Activated CD4-positive, alpha-beta T cell treated with anti-CD3 and anti-CD28 coated beads, Interleukin-2, Interleukin-6, amounts not matched to agents 100 ng/mL and 50 ng/mL, durations not matched to agents 16 hours and 8 hours (primary cell): ENCODE measurements around the gene TRMO.

Source experiments
- DNase-seq: peaks from one replicate; pipeline ENCODE4 v3.0.0-alpha.2; 2020

Gene TRMO

DNA sequence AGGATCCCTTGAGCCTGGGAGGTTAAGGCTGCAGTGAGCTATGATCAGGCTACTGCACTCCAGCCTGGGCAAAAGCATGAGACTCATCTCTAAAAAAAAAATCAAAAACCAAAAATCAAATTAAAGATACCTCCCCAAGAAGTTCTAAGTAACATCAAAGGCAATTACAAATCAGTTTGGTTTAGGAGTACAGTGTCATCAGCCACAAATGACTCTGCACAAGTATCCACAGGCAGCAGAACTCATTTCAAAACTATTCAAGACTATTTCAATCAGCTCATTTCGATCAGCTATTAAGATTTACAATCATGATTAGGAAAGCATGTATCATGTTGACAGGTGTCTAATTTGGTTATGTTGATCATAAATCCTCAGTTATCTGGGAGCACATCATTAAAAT is 19.1 kb downstream of the TRMO start:
- DNase-seq, result peak; percentile 56

GRCh38 chr9:97900738-97901565 is 21.3 kb downstream of the TRMO start:
- DNase-seq, result peak; percentile 45

- no peak for DNase-seq
These were observed 22.1 kb downstream of the TRMO start for GRCh38 chr9:97900103-97900737.

GRCh38 chr9:97895695-97896332 is 26.5 kb downstream of the TRMO start:
- no peak for DNase-seq

GRCh38 chr9:97895211-97895610 is 27.1 kb downstream of the TRMO start:
- no peak for DNase-seq

GRCh38 chr9:97892421-97892820 is 29.9 kb downstream of the TRMO start:
- DNase-seq, result no peak

- DNase-seq, result no peak
These were observed 30.6 kb downstream of the TRMO start for GRCh38 chr9:97891736-97892135.

GRCh38 chr9:97889941-97890887 is 32.1 kb downstream of the TRMO start:
- DNase-seq, result peak; percentile 74

DNA sequence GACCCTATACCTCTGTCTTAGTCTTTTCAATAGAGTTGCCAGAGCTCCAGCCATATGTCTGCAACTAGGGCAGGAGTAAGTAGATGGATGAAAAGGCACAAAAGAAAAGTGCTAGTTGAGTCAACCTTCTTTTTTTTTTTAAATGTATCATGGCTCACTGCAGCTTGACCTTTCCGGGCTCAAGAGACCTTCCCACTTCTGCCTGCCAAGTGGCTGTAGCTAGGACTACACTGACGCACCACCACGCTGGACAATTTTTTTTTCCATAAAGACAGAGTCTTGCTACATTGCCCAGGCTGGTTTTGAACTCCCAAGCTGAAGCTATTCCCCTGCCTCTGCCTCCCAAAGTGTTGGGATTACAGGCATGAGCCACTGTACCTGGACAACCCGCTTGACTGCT is 42.0 kb downstream of the TRMO start:
- DNase-seq, result no peak

GRCh38 chr9:97876061-97876460 is 46.2 kb downstream of the TRMO start:
- DNase-seq, result no peak

DNA sequence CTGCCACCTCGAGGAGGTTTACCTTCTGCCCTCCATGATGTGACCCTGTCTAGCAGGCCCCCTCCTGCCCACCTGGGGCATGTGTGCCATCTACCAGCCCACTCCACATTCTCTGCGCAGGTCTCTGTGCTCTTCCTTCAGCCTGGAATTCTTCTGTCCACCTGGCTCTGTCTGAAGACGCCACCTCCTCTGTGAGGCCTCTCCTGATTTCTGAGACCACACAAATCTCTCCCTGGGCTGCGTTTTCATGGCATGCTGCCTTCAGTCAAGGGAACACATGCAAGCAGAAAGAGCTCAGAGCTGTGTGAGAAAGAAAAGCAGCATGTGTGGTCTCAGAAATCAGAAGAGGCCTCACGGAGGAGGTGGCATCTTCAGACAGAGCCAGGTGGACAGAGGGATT is 47.2 kb downstream of the TRMO start:
- DNase-seq, result no peak

DNA sequence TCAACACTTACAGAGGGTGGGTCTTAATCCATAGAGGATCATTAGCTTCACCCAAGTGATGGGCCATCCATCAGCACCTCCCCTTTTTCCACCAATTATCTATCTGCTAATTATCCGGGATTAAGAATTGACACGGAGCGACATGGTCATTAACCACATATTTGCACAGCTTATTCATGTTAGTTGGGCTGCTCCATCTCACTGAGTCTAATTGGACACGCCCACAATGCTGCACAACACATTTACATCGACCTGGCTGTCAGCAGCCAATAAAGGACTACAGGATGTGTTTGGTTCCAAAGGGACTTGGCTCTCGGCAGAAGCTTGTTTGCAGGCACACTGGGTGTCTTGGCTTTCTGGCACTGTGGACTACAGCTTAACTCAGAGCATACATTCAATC is 47.7 kb downstream of the TRMO start:
- no peak for DNase-seq

DNA sequence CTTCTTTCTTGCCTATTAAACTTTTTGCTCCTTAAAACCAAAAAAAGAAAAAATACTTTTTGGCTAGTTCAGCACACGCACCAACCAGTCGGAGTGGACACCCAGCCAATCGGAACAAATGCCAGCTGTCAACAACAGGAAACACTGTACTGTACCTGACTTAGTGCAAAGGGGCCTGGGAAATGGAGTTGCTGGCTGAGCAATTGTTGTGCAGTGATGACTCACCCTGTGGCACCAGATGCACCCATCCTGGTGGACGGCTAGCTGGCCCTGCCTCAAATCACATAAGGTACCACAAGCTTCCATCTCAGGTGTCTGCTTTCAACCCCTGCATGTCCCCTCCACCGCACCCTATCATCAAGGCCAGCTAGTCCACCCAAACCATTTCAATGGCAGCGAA is 48.4 kb downstream of the TRMO start:
- DNase-seq, result no peak

- DNase-seq, result no peak
These were observed 48.9 kb downstream of the TRMO start for GRCh38 chr9:97873425-97873824.

- no peak for DNase-seq
These were observed 53.4 kb downstream of the TRMO start for GRCh38 chr9:97868859-97869258.

- no peak for DNase-seq
These were observed 55.5 kb downstream of the TRMO start for GRCh38 chr9:97866848-97867247.

- DNase-seq, result no peak
These were observed 56.0 kb downstream of the TRMO start for GRCh38 chr9:97866300-97866699.

DNA sequence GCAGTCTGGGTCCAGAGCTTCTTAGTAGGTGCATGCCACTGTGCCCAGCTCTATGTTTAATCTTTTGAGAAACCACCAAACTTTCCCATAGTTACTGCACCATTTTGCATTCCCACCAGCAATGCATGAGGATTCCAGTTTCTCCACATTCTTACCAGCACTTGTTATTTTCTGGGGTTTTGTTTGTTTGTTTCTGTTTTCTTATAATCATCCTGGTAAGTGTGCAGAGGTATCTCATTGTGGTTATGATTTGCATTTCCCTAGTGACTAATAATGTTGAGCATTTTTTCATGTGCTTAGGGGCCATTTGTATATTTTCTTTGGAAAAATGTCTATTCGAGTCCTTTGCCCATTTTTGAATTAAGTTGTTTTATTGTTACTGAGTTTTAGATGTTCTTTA is 57.9 kb downstream of the TRMO start:
- no peak for DNase-seq

- no peak for DNase-seq
These were observed 59.0 kb downstream of the TRMO start for GRCh38 chr9:97863314-97863713.

DNA sequence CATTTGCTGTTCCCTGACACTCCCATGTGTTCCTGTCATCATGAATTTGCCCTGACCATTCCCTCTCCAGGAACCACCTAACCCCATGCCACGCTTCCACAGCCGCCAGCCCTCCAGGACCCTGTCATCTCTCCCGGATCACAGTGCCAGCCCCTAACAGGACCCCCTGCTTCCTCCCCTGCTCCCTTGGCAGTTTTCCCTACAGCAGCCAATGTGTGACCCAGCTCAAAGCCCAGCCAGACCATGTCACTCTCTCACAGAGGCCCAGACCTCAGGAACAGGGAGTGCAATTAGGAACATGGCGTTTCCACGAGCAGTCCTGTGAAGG is 61.2 kb downstream of the TRMO start:
- DNase-seq, result no peak

DNA sequence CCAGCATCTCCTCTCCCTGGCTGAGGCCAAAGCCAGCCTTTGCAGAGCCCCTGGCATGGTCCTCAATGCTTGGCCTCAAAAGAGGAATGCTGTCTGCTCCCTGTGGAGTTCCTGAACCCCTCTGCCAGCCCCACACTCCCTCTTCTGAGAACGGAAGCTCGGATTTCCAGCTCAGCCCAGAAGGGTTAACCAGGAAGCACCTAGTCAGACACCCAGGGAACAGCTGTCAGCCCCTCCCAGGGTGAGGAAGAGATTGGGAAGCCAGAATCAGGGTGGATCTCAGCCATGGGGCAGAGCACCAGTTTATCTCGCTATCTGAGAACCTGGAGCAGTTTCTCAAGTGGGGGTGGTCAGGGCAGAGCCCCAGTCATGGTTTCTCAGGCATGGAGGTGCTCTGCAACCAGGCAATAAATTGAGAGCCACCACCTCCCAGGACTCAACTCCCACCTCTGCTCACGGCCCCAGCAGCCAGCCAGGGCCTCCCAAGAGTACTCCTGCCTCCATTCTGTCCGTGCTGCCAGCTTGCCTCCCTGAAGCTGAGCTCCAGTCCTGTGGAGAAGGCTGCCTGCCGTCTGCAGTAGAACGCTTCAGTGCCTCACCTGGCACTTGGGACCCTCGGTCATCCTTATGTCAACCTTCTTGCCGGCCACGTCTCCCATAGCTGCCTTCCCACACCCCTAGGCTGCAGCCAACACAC is 61.7 kb downstream of the TRMO start:
- DNase-seq, result no peak

GRCh38 chr9:97859346-97859745 is 63.0 kb downstream of the TRMO start:
- DNase-seq, result no peak

GRCh38 chr9:97858826-97859225 is 63.5 kb downstream of the TRMO start:
- no peak for DNase-seq
